IMR-90 (cell line): ENCODE measurements around the gene UCP2. TPM values are rescaled to one million over a fixed set of nuclear protein-coding genes. Genes with fewer than 3 reads are reported as not detected.

Experiments
- ATAC-seq: fragments of 200-7000 bp; cut with Tn5 transposase; 2 replicates; pipeline ENCODE4 v1.9.1; 2020; ENCODE audit warnings: low read depth, mild to moderate bottlenecking, moderate library complexity
- BruUV-seq: library from RNA; stranded (reverse); fragments of 400-500 nt; replicated peaks from 2 replicates; lab custom pipeline; 2021; lab: Mats Ljungman, UMichigan
- CTCF ChIA-PET: fragments of 300-600 bp; formaldehyde crosslinking; extraction: SDS; loops from one replicate; lab custom pipeline; 2021; ENCODE audit warnings: antibody characterized with exemption; lab: Yijun Ruan, JAX
- POLR2A ChIA-PET: fragments of 300-600 bp; sonication (Branson Sonifier 250); formaldehyde crosslinking; loops from one replicate; lab custom pipeline; 2022; ENCODE audit warnings: antibody characterized with exemption; ENCODE audit not compliant: unreplicated experiment; lab: Charles Lee
- DNase-seq: peaks from one replicate; pipeline ENCODE4 v3.0.0; 2013
- H2AFZ ChIP-seq: replicated peaks from 2 replicates; pipeline ENCODE3; 2013; ENCODE audit warnings: low read length, mild to moderate bottlenecking; ENCODE audit not compliant: poor library complexity
- H2AK5ac ChIP-seq: 2 replicates; pipeline ENCODE4 v1.6.1; 2013; ENCODE audit warnings: low read depth, low read length, inconsistent platforms
- H2AK9ac ChIP-seq: replicated peaks from 2 replicates; pipeline ENCODE3; 2013; ENCODE audit warnings: mild to moderate bottlenecking, low read depth, low read length, moderate library complexity; ENCODE audit not compliant: poor library complexity
- H2BK120ac ChIP-seq: 2 replicates; pipeline ENCODE4 v1.6.1; 2013; ENCODE audit warnings: low read depth, low read length, inconsistent platforms
- H2BK15ac ChIP-seq: 3 replicates; pipeline ENCODE4 v1.6.1; 2013; ENCODE audit warnings: low read depth, low read length, inconsistent platforms
- H2BK20ac ChIP-seq: 2 replicates; pipeline ENCODE4 v1.6.1; 2013; ENCODE audit warnings: low read depth, mild to moderate bottlenecking, inconsistent platforms, low read length, moderate library complexity
- H2BK5ac ChIP-seq: 2 replicates; pipeline ENCODE4 v1.6.1; 2013; ENCODE audit warnings: mild to moderate bottlenecking, low read depth, low read length, inconsistent platforms; ENCODE audit not compliant: poor library complexity, severe bottlenecking
- H3K14ac ChIP-seq: replicated peaks from 2 replicates; pipeline ENCODE4 v1.6.1; 2013; ENCODE audit warnings: low read depth, low read length, inconsistent platforms
- H3K18ac ChIP-seq: 2 replicates; pipeline ENCODE4 v1.6.1; 2013; ENCODE audit warnings: low read depth, low read length, control low read depth
- H3K23ac ChIP-seq: 2 replicates; pipeline ENCODE4 v1.6.1; 2013; ENCODE audit warnings: low read depth, low read length, inconsistent platforms
- H3K27ac ChIP-seq: 2 replicates; pipeline ENCODE4 v1.5.1; 2013; ENCODE audit warnings: mild to moderate bottlenecking, control low read depth, low read length; ENCODE audit not compliant: insufficient read depth
- H3K27me3 ChIP-seq: 2 replicates; pipeline ENCODE4 v1.6.1; 2013; ENCODE audit warnings: low read length; ENCODE audit not compliant: control insufficient read depth, insufficient read depth
- H3K36me3 ChIP-seq: 2 replicates; pipeline ENCODE4 v1.6.1; 2013; ENCODE audit warnings: low read length, mixed read lengths; ENCODE audit not compliant: control insufficient read depth, insufficient read depth
- H3K4ac ChIP-seq: 2 replicates; pipeline ENCODE4 v1.6.1; 2013; ENCODE audit warnings: low read depth, low read length, inconsistent platforms
- H3K4me1 ChIP-seq: 2 replicates; pipeline ENCODE4 v1.6.1; 2013; ENCODE audit warnings: low read length, mixed read lengths; ENCODE audit not compliant: control insufficient read depth, insufficient read depth
- H3K4me2 ChIP-seq: 2 replicates; pipeline ENCODE4 v1.6.1; 2013; ENCODE audit warnings: low read depth, mild to moderate bottlenecking, control low read depth, low read length, moderate library complexity
- H3K4me3 ChIP-seq: 2 replicates; pipeline ENCODE4 v1.5.1; 2013; ENCODE audit warnings: low read depth, mild to moderate bottlenecking, control low read depth, low read length, moderate library complexity; ENCODE audit not compliant: insufficient read depth
- H3K56ac ChIP-seq: 2 replicates; pipeline ENCODE4 v1.6.1; 2013; ENCODE audit warnings: low read length, inconsistent platforms; ENCODE audit not compliant: insufficient read depth; ENCODE audit errors: extremely low read depth
- H3K79me1 ChIP-seq, 2 experiments: 2 replicates each; pipeline ENCODE4 v1.6.1; 2013; ENCODE audit warnings: low read length in 2 of 2, inconsistent platforms in 1 of 2, low read depth in 1 of 2
- H3K9ac ChIP-seq: 2 replicates; pipeline ENCODE4 v1.6.1; 2013; ENCODE audit warnings: low read depth, low read length, control low read depth
- H3K9me1 ChIP-seq: 2 replicates; pipeline ENCODE4 v1.6.1; 2013; ENCODE audit warnings: low read length, inconsistent platforms; ENCODE audit not compliant: insufficient read depth
- H3K9me3 ChIP-seq: 2 replicates; pipeline ENCODE4 v1.6.1; 2013; ENCODE audit warnings: low read length; ENCODE audit not compliant: control insufficient read depth, insufficient read depth
- H4K20me1 ChIP-seq: 2 replicates; pipeline ENCODE4 v1.6.1; 2013; ENCODE audit warnings: low read length, inconsistent platforms; ENCODE audit not compliant: insufficient read depth
- H4K5ac ChIP-seq: 2 replicates; pipeline ENCODE4 v1.6.1; 2013; ENCODE audit warnings: mild to moderate bottlenecking, low read depth, low read length, control low read depth
- H4K8ac ChIP-seq, 2 experiments: 2 replicates each; pipeline ENCODE4 v1.6.1; 2013; ENCODE audit warnings: low read depth in 2 of 2, low read length in 2 of 2, control low read depth in 1 of 2, inconsistent platforms in 1 of 2
- H4K91ac ChIP-seq: 2 replicates; pipeline ENCODE4 v1.6.1; 2013; ENCODE audit warnings: low read depth, low read length, inconsistent platforms; ENCODE audit not compliant: insufficient read depth
- CEBPB ChIP-seq: IDR thresholded peaks from 2 replicates; pipeline ENCODE4 v1.6.1; 2012; ENCODE audit warnings: low read depth, low read length, improper control_type of control experiment
- POLR2A ChIP-seq: IDR thresholded peaks from 2 replicates; pipeline ENCODE4 v1.6.1; 2012; ENCODE audit warnings: mild to moderate bottlenecking, low read depth, low read length
- WGBS, 2 experiments: methylation state at CpG; one replicate each; pipeline versions ENCODE4 v1.1.5 to v1.1.7; 2013; ENCODE audit warnings: missing lambda C conversion rate in 2 of 2; ENCODE audit not compliant: insufficient read length in 1 of 2; ENCODE audit errors: extremely low coverage in 2 of 2; 5-methylcytosine and 5-hydroxymethylcytosine counted together
- dilution Hi-C: fragments of 300-500 bp; cut with HindIII; formaldehyde crosslinking; loops from one replicate; pipeline ENCODE4 v1.14.3; 2018; ENCODE audit warnings: low sequenced_read_pairs; ENCODE audit not compliant: unreplicated experiment
- in situ Hi-C: fragments of 300-500 bp; cut with MboI; formaldehyde crosslinking; loops from 3 replicates; pipeline ENCODE4 v1.14.3; 2019; ENCODE audit warnings: low sequenced_read_pairs, inconsistent platforms, mixed read lengths
- intact Hi-C: fragments of 100-400 bp; cut with micrococcal nuclease; formaldehyde crosslinking; loops from 2 replicates; pipeline ENCODE4 v1.10.0; 2022
- polyA plus RNA-seq, 3 experiments: library from polyadenylated mRNA; depleted of rRNA; stranded (reverse); fragments of >200 nt; gene quantifications; 2 replicates each; pipeline ENCODE4 v1.2.3, GENCODE V29; 2012; ENCODE audit warnings: low replicate concordance in 1 of 3
- total RNA-seq: library from RNA; depleted of rRNA; stranded (reverse); fragments of >200 nt; gene quantifications from 2 replicates; pipeline ENCODE4 v1.2.3, GENCODE V29; 2012

UCP2 gene
- total and polyA plus RNA-seq, 2 of the 4 experiments (the other 2 are of a cell fraction), result 2.0 to 11.9 TPM

GRCh38 chr11:73971175-73971719 is 11.4 kb downstream of the UCP2 start:
- Histone ChIP-seq H3K79me1 (no peaks in the 10 kb centered on the region), H2AFZ (no peak overlapping the region), H2BK15ac (no peak overlapping the region), H3K56ac (no peak overlapping the region), H3K27me3 (no peaks in the 10 kb centered on the region), H2BK5ac (no peak overlapping the region), H4K20me1 (no peaks in the 10 kb centered on the region), H3K4me2 (no peak overlapping the region), H3K23ac (no peak overlapping the region), H3K9me1 (0 out of 2 replicates have a peak, but pooled peaks cover 4% of the 10 kb centered on the region), H4K5ac (no peak overlapping the region), H4K8ac (no peak overlapping the region), H3K4me1 (no peaks in the 10 kb centered on the region), H4K91ac (no peak overlapping the region), H3K27ac (no peak overlapping the region), H3K4ac (no peak overlapping the region), H3K36me3 (no peaks in the 10 kb centered on the region), H3K9me3 (no peaks in the 10 kb centered on the region), H3K9ac (no peak overlapping the region), H3K18ac (no peak overlapping the region), H2BK120ac (no peak overlapping the region), H2AK9ac (no peak overlapping the region), H2BK20ac (no peak overlapping the region), H3K4me3 (no peak overlapping the region), H2AK5ac (no peak overlapping the region), H3K14ac (no peak overlapping the region)
- CTCF ChIA-PET, result no interaction called here
- intact Hi-C loops (no loop called here), dilution Hi-C loops (no loop called here), in situ Hi-C loops (no loop called here)
- no peak for ATAC-seq
- no peak for TF ChIP-seq CEBPB
- no peak for TF ChIP-seq POLR2A
- POLR2A ChIA-PET, result no interaction called here
- BruUV-seq, result no TSS peak
- DNase-seq, result no peak
- no CpG with 5 or more reads among the region's 6 CpGs for WGBS, 2 experiments
